T-helper 1 cell treated with Interleukin-12 subunit alpha and Interleukin-12 subunit beta and Interleukin-4 antibody, amounts not matched to agents 30 μg/mL and 1 μg/mL, for 36 hours (primary cell): Measurements from ENCODE around the gene CASR.
"Not testable (repeated sequence)": the region's sequence is repeated elsewhere in the genome, so short reads cannot be mapped to it uniquely, and the experiment has no call there.

Source experiments
- H3K27ac Mint-ChIP-seq: one replicate; pipeline ENCODE4 v1.8.0; 2021; ENCODE audit warnings: mild to moderate bottlenecking, mixed read lengths
- H3K27me3 Mint-ChIP-seq: one replicate; pipeline ENCODE4 v1.8.0; 2021; ENCODE audit warnings: low read depth, mixed read lengths
- H3K36me3 Mint-ChIP-seq: one replicate; pipeline ENCODE4 v1.8.0; 2021; ENCODE audit warnings: low read depth, mixed read lengths
- H3K4me1 Mint-ChIP-seq: one replicate; pipeline ENCODE4 v1.8.0; 2021; ENCODE audit warnings: low read depth, mixed read lengths
- H3K4me3 Mint-ChIP-seq: one replicate; pipeline ENCODE4 v1.8.0; 2021; ENCODE audit warnings: mild to moderate bottlenecking, moderate library complexity, mixed read lengths
- H3K9me3 Mint-ChIP-seq: one replicate; pipeline ENCODE4 v1.8.0; 2021; ENCODE audit warnings: mixed read lengths

CASR gene, protein sequence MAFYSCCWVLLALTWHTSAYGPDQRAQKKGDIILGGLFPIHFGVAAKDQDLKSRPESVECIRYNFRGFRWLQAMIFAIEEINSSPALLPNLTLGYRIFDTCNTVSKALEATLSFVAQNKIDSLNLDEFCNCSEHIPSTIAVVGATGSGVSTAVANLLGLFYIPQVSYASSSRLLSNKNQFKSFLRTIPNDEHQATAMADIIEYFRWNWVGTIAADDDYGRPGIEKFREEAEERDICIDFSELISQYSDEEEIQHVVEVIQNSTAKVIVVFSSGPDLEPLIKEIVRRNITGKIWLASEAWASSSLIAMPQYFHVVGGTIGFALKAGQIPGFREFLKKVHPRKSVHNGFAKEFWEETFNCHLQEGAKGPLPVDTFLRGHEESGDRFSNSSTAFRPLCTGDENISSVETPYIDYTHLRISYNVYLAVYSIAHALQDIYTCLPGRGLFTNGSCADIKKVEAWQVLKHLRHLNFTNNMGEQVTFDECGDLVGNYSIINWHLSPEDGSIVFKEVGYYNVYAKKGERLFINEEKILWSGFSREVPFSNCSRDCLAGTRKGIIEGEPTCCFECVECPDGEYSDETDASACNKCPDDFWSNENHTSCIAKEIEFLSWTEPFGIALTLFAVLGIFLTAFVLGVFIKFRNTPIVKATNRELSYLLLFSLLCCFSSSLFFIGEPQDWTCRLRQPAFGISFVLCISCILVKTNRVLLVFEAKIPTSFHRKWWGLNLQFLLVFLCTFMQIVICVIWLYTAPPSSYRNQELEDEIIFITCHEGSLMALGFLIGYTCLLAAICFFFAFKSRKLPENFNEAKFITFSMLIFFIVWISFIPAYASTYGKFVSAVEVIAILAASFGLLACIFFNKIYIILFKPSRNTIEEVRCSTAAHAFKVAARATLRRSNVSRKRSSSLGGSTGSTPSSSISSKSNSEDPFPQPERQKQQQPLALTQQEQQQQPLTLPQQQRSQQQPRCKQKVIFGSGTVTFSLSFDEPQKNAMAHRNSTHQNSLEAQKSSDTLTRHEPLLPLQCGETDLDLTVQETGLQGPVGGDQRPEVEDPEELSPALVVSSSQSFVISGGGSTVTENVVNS

DNA sequence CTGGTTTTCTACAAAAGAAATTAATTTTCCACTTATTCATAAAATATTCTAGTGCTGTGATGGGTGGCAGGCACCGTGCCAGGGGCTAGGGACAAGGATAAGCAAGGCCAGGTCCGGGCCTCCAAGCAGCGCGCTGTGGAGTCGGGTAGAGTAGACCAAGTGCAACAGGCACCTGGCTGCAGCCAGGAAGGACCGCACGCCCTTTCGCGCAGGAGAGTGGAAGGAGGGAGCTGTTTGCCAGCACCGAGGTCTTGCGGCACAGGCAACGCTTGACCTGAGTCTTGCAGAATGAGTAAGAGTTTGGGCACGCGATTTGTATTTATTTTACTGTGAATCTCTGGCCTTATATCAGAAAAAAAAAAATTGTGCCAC is at the start of gene CASR:
TSS of gene CASR (plus strand) at position 148 of the 372 bp plus-strand sequence. CDS start 70,522 bp downstream, outside the sequence.
- Mint-ChIP-seq H3K4me1 (peaks cover 5% of the 10 kb centered on the region), H3K4me3 (peak within 1 kb of the TSS; percentile 71), H3K27me3 (peaks cover 80% of the 10 kb centered on the region), H3K27ac (no peak within 1 kb of the TSS), H3K36me3 (no peaks in the 10 kb centered on the region), H3K9me3 (no peaks in the 10 kb centered on the region)

DNA sequence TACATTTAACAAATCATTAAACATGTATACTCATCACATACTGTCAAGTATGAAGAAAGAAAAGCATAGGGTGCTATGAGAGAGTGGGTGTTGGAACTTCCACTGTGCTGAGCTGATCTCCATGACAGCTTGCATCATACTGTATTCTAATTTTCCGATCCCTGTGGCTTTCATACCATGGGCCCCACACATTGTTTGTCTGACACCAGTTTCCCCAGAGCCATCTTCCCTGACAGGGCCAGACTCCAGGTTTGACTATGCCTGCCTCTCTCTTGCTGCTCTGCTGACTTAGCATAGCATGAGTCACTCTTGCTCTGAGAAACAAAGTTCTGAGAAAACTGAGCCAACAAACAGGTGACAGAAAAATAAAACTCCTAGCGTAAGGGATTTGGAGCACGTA is 37.0 kb upstream of the CASR start:
- H3K4me3 Mint-ChIP-seq: peak overlapping the region; percentile 1

GRCh38 chr3:122148941-122149627 is 34.4 kb upstream of the CASR start:
- no peak overlapping the region for H3K4me3 Mint-ChIP-seq
- no peak overlapping the region for H3K27ac Mint-ChIP-seq
- H3K27me3 Mint-ChIP-seq: no peaks in the 10 kb centered on the region
- peaks cover 16% of the 10 kb centered on the region for H3K9me3 Mint-ChIP-seq
- peaks cover 10% of the 10 kb centered on the region for H3K36me3 Mint-ChIP-seq
- H3K4me1 Mint-ChIP-seq: peaks cover 23% of the 10 kb centered on the region

More for the DNA sequence above, 37.0 kb upstream of the CASR start:
- Mint-ChIP-seq H3K9me3 (peaks cover 18% of the 10 kb centered on the region), H3K36me3 (peaks cover 10% of the 10 kb centered on the region), H3K27me3 (no peaks in the 10 kb centered on the region), H3K27ac (peak overlapping the region; percentile 58), H3K4me1 (peaks cover 23% of the 10 kb centered on the region)

GRCh38 chr3:122151480-122151879 is 32.0 kb upstream of the CASR start:
- peaks cover 13% of the 10 kb centered on the region for H3K36me3 Mint-ChIP-seq
- H3K27ac Mint-ChIP-seq: no peak overlapping the region
- peaks cover 18% of the 10 kb centered on the region for H3K4me1 Mint-ChIP-seq
- H3K9me3 Mint-ChIP-seq: peaks cover 39% of the 10 kb centered on the region
- no peaks in the 10 kb centered on the region for H3K27me3 Mint-ChIP-seq
- no peak overlapping the region for H3K4me3 Mint-ChIP-seq

DNA sequence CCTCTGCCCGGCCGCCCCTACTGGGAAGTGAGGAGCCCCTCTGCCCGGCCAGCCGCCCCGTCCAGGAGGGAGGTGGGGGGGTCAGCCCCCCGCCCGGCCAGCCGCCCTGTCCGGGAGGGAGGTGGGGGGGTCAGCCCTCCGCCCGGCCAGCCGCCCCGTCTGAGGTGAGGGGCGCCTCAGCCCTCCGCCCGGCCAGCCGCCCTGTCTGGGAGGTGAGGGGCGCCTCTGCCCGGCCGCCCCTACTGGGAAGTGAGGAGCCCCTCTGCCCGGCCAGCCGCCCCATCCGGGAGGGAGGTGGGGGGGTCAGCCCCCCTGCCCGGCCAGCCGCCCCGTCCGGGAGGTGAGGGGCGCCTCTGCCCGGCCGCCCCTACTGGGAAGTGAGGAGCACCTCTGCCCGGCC is 18.5 kb upstream of the CASR start:
- peaks cover 24% of the 10 kb centered on the region for H3K9me3 Mint-ChIP-seq
- not testable (repeated sequence) for H3K4me1 Mint-ChIP-seq, H3K27ac Mint-ChIP-seq, H3K4me3 Mint-ChIP-seq, H3K36me3 Mint-ChIP-seq
- peaks cover 23% of the 10 kb centered on the region for H3K27me3 Mint-ChIP-seq

DNA sequence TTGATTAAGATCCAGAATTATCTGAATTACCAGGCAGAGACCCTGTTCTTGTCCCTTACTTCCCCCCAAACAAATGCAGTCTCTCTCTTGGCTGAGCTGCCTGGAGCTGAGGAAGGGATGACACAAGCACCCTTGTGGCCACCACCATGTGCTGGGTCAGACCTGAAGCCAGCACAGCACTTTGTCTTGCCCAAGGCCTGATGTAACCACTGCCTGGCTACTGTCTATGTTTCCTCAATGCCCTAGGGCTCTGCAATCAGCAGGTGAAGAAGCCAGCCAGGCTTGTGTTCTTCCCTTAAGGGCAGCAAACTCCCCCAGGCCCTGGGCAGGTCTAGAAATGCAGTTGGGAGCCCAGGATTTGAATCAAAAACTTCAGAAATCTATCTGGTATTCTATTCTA is 15.8 kb upstream of the CASR start:
- no peak overlapping the region for H3K27ac Mint-ChIP-seq
- peaks cover 9% of the 10 kb centered on the region for H3K27me3 Mint-ChIP-seq
- H3K9me3 Mint-ChIP-seq: peaks cover 9% of the 10 kb centered on the region
- no peaks in the 10 kb centered on the region for H3K4me1 Mint-ChIP-seq
- no peak overlapping the region for H3K4me3 Mint-ChIP-seq
- no peaks in the 10 kb centered on the region for H3K36me3 Mint-ChIP-seq

DNA sequence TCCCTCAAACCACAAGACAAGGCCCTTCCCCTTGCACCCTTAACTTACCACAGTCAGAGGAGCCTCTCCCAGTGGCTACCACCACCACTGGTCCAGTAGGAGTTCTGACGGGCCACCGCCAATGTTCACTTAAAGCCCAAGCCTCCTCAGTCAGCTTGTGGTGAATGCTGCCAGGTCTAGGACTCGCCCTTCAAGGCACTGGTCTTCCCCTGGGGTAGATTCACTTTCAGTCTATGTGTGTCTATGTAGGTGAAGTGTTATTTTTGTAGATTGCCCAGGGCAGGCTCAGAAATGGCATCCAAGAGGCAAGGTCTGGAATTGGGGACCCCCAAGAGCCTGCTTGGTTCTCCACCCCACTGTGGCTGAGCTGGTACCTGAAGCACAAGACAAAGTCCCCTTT is 15.4 kb upstream of the CASR start:
- H3K4me1 Mint-ChIP-seq: no peaks in the 10 kb centered on the region
- peaks cover 9% of the 10 kb centered on the region for H3K9me3 Mint-ChIP-seq
- no peak overlapping the region for H3K27ac Mint-ChIP-seq
- no peak overlapping the region for H3K4me3 Mint-ChIP-seq
- peaks cover 8% of the 10 kb centered on the region for H3K27me3 Mint-ChIP-seq
- no peaks in the 10 kb centered on the region for H3K36me3 Mint-ChIP-seq

DNA sequence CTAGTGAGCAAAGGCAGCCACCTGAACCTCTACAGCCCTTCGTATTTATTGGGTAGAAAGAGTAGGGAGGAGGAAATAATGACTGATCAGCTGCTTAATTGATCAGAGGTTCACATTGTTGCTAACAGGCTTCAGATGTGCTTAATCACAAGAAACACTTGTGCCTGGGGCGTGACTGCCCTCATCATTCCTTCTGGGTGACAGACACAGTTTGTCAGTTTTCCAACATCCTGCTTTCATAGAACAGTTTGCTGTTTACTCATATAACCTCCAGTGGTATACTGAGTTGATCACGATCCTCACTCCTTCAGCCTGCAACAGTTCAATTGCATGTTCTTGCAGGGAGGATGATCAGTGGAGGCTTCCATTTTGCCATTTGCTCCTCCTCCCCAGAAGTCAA is 13.6 kb upstream of the CASR start:
- Mint-ChIP-seq H3K36me3 (no peaks in the 10 kb centered on the region), H3K27me3 (peaks cover 5% of the 10 kb centered on the region), H3K4me1 (no peaks in the 10 kb centered on the region)

DNA sequence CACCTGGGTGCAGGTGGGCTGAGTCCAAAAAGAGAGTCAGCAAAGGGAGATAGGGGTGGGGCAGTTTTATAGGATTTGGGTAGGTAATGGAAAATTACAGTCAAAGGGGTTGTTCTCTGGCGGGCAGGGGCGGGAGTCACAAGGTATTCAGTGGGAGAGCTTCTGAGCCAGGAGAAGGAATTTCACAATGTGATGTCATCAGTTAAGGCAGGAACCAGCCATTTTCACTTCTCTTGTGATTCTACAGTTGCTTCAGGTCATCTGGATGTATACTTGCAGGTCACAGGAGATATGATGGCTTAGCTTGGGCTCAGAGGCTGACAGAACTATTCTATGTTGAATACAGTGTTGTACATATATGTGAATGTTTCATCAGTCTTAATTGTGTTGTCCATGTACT is 12.1 kb upstream of the CASR start:
- H3K9me3 Mint-ChIP-seq, H3K27ac Mint-ChIP-seq, H3K4me1 Mint-ChIP-seq, H3K4me3 Mint-ChIP-seq, H3K36me3 Mint-ChIP-seq: not testable (repeated sequence)
- H3K27me3 Mint-ChIP-seq: peaks cover 15% of the 10 kb centered on the region

More for the DNA sequence above, 13.6 kb upstream of the CASR start:
- Mint-ChIP-seq H3K4me3 (no peak overlapping the region), H3K27ac (no peak overlapping the region), H3K9me3 (peaks cover 9% of the 10 kb centered on the region)

- no peaks in the 10 kb centered on the region for H3K36me3 Mint-ChIP-seq
- peaks cover 4% of the 10 kb centered on the region for H3K4me1 Mint-ChIP-seq
Observed at GRCh38 chr3:122178711-122179110, 4.8 kb upstream of the CASR start.

GRCh38 chr3:122183893-122184590 is 574 bp downstream of the CASR start:
- Mint-ChIP-seq H3K36me3 (no peaks in the 10 kb centered on the region), H3K27ac (no peak overlapping the region), H3K9me3 (no peaks in the 10 kb centered on the region)

More at GRCh38 chr3:122178711-122179110, 4.8 kb upstream of the CASR start:
- Mint-ChIP-seq H3K27ac (no peak overlapping the region), H3K9me3 (no peaks in the 10 kb centered on the region), H3K4me3 (no peak overlapping the region), H3K27me3 (peaks cover 60% of the 10 kb centered on the region)

DNA sequence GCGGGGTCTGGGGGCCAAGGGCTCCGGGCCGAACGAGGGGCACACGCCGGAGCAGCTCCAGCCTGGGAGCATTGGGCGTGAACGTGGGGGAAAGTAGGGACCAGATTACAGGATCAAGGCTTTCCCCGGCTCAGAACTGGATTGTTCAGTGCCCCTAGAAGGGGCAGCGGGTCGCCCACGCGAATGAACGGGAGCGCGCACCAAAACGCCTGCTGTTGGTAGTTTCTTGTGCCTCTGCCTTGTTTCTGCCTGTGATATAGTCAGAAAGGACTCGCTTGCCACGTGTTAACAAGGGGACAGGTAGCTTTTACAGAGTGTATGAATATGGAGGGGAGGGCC is 1.1 kb downstream of the CASR start:
- Mint-ChIP-seq H3K27ac (no peak overlapping the region), H3K4me1 (peaks cover 5% of the 10 kb centered on the region), H3K4me3 (no peak overlapping the region), H3K27me3 (peaks cover 87% of the 10 kb centered on the region), H3K9me3 (no peaks in the 10 kb centered on the region), H3K36me3 (no peaks in the 10 kb centered on the region)

More at GRCh38 chr3:122183893-122184590, 574 bp downstream of the CASR start:
- peak overlapping the region; percentile 71 for H3K4me3 Mint-ChIP-seq
- peaks cover 5% of the 10 kb centered on the region for H3K4me1 Mint-ChIP-seq
- H3K27me3 Mint-ChIP-seq: peaks cover 86% of the 10 kb centered on the region

GRCh38 chr3:122186372-122186771 is 2.9 kb downstream of the CASR start:
- Mint-ChIP-seq H3K27ac (no peak overlapping the region), H3K27me3 (peaks cover 85% of the 10 kb centered on the region), H3K4me1 (peaks cover 5% of the 10 kb centered on the region), H3K4me3 (no peak overlapping the region), H3K9me3 (no peaks in the 10 kb centered on the region), H3K36me3 (no peaks in the 10 kb centered on the region)

DNA sequence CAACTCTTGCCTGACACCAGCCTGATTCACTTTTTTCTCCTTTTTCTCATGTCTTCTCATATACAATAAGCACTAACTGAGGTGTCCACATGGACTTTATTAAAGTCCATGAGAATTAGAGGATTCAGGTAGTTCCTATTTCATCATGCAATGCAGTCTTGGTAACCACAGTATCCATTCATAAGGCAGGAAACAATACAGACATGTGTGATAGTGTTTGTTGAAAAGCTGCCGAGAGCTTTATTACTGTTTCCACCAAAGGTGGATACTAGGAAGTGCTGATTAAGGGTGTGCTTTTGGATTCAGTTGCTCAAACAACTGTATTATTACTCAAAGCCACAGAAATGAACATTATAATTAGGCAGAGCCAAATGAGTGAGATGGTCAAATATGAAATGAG is 5.3 kb downstream of the CASR start:
- H3K27ac Mint-ChIP-seq: no peak overlapping the region
- H3K4me3 Mint-ChIP-seq: no peak overlapping the region
- H3K9me3 Mint-ChIP-seq: no peaks in the 10 kb centered on the region
- H3K27me3 Mint-ChIP-seq: peaks cover 61% of the 10 kb centered on the region
- H3K4me1 Mint-ChIP-seq: peaks cover under 1% of the 10 kb centered on the region
- no peaks in the 10 kb centered on the region for H3K36me3 Mint-ChIP-seq
